Measurements from ENCODE around the gene RASAL3.

DNA sequence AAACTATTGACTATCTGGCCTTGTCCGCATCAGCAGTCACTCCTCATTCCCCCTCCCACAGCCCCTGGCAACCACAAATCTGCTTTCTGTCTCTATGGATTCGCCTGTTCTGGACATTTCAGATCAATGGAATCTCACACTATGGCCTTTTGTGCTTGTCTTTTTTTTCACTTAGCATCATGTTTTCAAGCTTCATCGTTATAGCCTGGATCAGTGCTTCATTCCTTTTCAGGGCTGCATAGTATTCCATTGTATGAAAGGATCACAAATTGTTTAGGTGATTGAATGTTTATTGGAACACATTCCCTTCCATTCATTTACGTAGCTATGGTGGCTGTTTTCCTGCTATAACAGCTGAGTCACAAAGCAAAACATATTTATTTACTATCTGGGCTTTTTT, 22.7 kb upstream of the RASAL3 start:
- TF ChIP-seq POLR2A (IDR thresholded peaks at IDR 0.05) (no peak), POLR2AphosphoS5 (IDR thresholded peaks at IDR 0.05) (no peak)
- TF ChIP-seq, protein P1, sequence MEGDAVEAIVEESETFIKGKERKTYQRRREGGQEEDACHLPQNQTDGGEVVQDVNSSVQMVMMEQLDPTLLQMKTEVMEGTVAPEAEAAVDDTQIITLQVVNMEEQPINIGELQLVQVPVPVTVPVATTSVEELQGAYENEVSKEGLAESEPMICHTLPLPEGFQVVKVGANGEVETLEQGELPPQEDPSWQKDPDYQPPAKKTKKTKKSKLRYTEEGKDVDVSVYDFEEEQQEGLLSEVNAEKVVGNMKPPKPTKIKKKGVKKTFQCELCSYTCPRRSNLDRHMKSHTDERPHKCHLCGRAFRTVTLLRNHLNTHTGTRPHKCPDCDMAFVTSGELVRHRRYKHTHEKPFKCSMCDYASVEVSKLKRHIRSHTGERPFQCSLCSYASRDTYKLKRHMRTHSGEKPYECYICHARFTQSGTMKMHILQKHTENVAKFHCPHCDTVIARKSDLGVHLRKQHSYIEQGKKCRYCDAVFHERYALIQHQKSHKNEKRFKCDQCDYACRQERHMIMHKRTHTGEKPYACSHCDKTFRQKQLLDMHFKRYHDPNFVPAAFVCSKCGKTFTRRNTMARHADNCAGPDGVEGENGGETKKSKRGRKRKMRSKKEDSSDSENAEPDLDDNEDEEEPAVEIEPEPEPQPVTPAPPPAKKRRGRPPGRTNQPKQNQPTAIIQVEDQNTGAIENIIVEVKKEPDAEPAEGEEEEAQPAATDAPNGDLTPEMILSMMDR (IDR thresholded peaks at IDR 0.05), result no peak
